ENCODE data around the gene ASXL1. TPM values are rescaled to one million over a fixed set of nuclear protein-coding genes. Genes with fewer than 3 reads are reported as not detected.

Gene ASXL1
- total and polyA plus RNA-seq, 2 experiments from 2014 or later, result 50.3 to 82.4 TPM

DNA sequence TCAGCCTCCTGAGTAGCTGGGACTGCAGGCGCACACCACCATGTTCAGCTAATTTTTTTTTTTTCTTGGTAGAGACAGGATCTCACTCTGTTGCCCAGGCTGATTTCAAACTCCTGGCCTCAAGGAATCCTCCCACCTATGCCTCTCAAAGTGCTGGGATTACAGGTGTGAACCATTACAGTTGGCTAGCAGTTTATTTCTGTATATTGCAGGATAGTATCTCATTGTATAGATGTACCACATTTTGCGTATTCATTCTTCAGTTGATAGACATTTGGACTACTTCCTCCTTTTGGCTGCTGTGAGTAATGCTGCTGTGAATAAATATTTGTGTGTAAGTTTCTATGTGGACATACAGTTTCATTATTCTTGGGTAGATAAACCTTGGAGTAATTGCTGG lies 32.9 kb downstream of the ASXL1 start:
- DNase-seq (ENCODE audit: low read depth in 1 of 2, low spot score in 1 of 2), result peak in 1 of 2 donors; percentile 6
- Histone ChIP-seq H3K4me1 (ENCODE audit: low read depth) (peaks cover 7% of the 10 kb centered on the region), H3K9me3 (ENCODE audit: low read depth) (no peaks in the 10 kb centered on the region), H3K4me3 (no peak overlapping the region), H3K36me3 (peaks cover 8% of the 10 kb centered on the region), H3K27me3 (no peaks in the 10 kb centered on the region), H3K27ac (no peak overlapping the region)
- TF ChIP-seq, protein P1, sequence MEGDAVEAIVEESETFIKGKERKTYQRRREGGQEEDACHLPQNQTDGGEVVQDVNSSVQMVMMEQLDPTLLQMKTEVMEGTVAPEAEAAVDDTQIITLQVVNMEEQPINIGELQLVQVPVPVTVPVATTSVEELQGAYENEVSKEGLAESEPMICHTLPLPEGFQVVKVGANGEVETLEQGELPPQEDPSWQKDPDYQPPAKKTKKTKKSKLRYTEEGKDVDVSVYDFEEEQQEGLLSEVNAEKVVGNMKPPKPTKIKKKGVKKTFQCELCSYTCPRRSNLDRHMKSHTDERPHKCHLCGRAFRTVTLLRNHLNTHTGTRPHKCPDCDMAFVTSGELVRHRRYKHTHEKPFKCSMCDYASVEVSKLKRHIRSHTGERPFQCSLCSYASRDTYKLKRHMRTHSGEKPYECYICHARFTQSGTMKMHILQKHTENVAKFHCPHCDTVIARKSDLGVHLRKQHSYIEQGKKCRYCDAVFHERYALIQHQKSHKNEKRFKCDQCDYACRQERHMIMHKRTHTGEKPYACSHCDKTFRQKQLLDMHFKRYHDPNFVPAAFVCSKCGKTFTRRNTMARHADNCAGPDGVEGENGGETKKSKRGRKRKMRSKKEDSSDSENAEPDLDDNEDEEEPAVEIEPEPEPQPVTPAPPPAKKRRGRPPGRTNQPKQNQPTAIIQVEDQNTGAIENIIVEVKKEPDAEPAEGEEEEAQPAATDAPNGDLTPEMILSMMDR (IDR thresholded peaks at IDR 0.05; ENCODE audit: low read depth, low read length), result no peak

DNA sequence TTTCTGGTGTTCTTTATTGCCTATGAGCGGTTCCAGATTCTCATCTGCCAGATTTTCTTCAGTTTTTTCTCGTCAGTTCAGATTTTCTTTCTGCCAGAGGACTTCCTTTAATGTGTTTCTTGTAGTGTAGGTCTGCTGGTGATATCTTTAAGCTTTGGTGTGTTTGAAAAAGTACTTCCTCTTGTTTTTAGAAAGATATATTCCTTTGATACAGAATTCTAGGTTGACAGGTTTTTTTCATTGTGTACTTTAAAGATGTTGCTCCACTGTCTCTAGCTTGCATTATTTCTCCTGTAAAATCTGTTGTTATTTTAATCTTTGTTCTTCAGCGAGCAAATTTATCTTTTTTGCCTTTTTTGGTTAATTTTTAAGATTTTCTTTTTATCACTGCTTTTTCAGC lies 36.9 kb downstream of the ASXL1 start:
- Histone ChIP-seq H3K27ac (no peak overlapping the region), H3K36me3 (peaks cover 8% of the 10 kb centered on the region), H3K4me1 (ENCODE audit: low read depth) (no peaks in the 10 kb centered on the region), H3K27me3 (no peaks in the 10 kb centered on the region), H3K9me3 (ENCODE audit: low read depth) (no peaks in the 10 kb centered on the region), H3K4me3 (no peak overlapping the region)
- TF ChIP-seq, protein P1 (IDR thresholded peaks at IDR 0.05; ENCODE audit: low read depth, low read length), result no peak
- DNase-seq (ENCODE audit: low read depth in 1 of 2, low spot score in 1 of 2), result no peak

DNA sequence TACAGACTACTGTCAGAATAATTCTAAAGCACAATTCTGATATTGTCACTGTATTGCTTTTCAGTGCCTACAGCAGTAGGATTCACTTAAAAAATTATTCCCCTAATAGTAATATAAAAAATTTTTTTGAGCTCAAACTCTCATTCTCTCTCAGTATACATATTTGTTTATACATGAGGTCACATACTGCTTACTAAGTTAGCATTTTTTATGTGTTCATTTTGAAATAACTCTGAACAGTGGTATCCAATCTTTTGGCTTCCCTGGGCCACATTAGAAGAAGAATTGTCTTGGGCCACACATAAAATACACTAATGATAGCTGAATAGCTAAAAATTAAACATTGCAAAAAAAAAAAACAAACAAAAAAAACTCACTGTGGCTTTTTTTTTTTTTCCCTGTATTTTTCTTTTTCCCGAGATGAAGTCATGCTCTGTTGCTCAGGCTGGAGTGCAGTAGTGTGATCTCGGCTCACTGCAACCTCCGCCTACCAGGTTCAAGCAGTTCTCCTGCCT lies 38.6 kb downstream of the ASXL1 start:
- no peaks in the 10 kb centered on the region for H3K27me3 ChIP-seq
- no peaks in the 10 kb centered on the region for H3K4me1 ChIP-seq (ENCODE audit: low read depth)
- TF ChIP-seq, protein P1 (IDR thresholded peaks at IDR 0.05; ENCODE audit: low read depth, low read length), result no peak
- H3K27ac ChIP-seq, result no peak overlapping the region
- H3K4me3 ChIP-seq, result no peak overlapping the region
- no peaks in the 10 kb centered on the region for H3K9me3 ChIP-seq (ENCODE audit: low read depth)
- H3K36me3 ChIP-seq, result no peaks in the 10 kb centered on the region
- no peak for DNase-seq (ENCODE audit: low read depth in 1 of 2, low spot score in 1 of 2)

DNA sequence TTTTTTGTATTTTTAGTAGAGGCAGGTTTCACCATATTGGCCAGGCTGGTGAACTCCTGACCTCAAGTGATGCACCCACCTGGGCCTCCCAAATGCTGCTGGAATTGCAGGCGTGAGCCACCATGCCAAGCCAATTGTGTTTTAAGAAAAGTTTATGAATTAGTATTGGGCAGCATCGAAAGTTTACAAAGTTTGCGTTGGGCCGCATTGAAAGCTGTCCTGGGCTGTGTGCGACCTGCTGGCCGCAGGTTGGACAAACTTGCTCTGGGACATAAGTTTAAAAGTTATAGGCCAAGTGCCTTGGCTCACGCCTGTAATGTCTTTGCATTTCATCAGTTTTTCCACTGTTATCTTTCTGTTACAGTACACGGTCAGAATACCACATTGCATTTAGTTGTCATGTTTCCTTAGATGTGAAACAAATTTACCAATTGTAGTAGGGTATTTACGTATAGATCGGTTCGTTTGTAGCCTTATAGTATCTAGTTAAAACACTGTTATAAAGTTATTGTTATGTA lies 39.5 kb downstream of the ASXL1 start:
- TF ChIP-seq, protein P1 (IDR thresholded peaks at IDR 0.05; ENCODE audit: low read depth, low read length), result no peak
- DNase-seq (ENCODE audit: low read depth in 1 of 2, low spot score in 1 of 2), result peak in 1 of 2 donors; percentile 7
- no peaks in the 10 kb centered on the region for H3K27me3 ChIP-seq
- no peaks in the 10 kb centered on the region for H3K9me3 ChIP-seq (ENCODE audit: low read depth)
- H3K4me1 ChIP-seq (ENCODE audit: low read depth), result no peaks in the 10 kb centered on the region
- no peaks in the 10 kb centered on the region for H3K36me3 ChIP-seq
- H3K4me3 ChIP-seq, result no peak overlapping the region
- no peak overlapping the region for H3K27ac ChIP-seq

DNA sequence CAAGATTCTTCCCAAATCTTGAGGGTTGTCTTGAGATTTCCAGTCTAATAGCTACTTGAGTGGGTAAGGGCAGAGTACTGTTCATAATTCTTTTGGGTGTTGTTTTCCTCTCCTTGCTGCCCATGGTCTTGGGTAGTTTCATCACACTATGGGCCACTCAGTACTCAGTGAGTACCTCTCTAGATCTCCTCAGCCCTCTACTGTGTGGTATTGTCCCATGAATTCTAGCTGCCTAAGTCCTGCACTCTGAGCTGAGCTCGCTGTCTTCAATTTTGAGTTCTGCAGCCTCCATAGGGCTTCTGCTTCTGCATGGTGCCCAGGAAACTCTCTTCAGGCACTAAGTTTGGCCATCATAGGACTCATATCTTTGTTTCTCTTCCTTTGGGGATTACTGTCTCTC lies 42.3 kb downstream of the ASXL1 start:
- Histone ChIP-seq H3K4me3 (no peak overlapping the region), H3K27ac (no peak overlapping the region), H3K36me3 (no peaks in the 10 kb centered on the region), H3K27me3 (no peaks in the 10 kb centered on the region), H3K9me3 (ENCODE audit: low read depth) (no peaks in the 10 kb centered on the region), H3K4me1 (ENCODE audit: low read depth) (no peaks in the 10 kb centered on the region)
- no peak for DNase-seq (ENCODE audit: low read depth in 1 of 2, low spot score in 1 of 2)
- TF ChIP-seq, protein P1 (IDR thresholded peaks at IDR 0.05; ENCODE audit: low read depth, low read length), result no peak
